HL-60 (cell line): ENCODE results near the gene ACTN4.

ENCODE experiments used
- GABPA ChIP-seq: IDR thresholded peaks from 2 replicates; pipeline ENCODE4 v1.6.1; 2012; ENCODE audit warnings: low read depth
- POLR2AphosphoS5 ChIP-seq: IDR thresholded peaks from 2 replicates; pipeline ENCODE4 v1.6.1; 2012; ENCODE audit warnings: low read depth
- TF ChIP-seq, protein P1 (sequence below): IDR thresholded peaks from one replicate; pipeline ENCODE4 v1.5.1; 2011; ENCODE audit warnings: low read length, control low read depth, inconsistent platforms; ENCODE audit not compliant: insufficient read depth
- TF ChIP-seq, protein P2 (sequence below): IDR thresholded peaks from 2 replicates; pipeline ENCODE4 v1.6.1; 2012; ENCODE audit warnings: low read depth; ENCODE audit not compliant: insufficient replicate concordance

DNA sequence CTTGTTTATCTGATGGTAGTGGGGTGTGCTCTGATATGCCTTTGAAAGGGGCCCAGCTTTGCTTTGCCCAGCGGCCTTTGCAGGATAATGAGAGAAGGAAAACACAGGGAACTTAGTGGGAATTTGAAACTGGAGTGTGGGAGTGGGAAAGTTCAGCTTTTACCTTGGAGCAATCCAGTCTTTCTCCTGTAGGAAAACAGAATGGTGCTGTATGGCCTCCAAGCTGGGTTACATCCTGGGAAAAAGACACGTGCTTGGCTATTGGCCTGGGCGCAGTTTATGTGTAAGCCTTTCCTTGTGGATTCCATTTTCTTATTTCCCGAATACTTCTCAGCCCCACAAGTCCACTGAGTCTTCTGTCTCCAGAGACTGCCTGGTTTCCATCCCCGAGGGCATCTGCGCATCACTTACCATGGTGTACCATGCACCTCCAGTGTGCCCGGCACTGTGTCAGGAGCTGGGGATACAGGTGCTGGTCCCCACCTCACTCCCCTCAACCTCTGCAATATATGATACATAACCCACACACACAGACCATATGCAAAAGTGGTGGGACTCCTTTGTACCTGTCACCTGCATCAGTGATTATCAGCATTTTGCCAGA, 31.5 kb downstream of the ACTN4 start:
- TF ChIP-seq, protein P1, sequence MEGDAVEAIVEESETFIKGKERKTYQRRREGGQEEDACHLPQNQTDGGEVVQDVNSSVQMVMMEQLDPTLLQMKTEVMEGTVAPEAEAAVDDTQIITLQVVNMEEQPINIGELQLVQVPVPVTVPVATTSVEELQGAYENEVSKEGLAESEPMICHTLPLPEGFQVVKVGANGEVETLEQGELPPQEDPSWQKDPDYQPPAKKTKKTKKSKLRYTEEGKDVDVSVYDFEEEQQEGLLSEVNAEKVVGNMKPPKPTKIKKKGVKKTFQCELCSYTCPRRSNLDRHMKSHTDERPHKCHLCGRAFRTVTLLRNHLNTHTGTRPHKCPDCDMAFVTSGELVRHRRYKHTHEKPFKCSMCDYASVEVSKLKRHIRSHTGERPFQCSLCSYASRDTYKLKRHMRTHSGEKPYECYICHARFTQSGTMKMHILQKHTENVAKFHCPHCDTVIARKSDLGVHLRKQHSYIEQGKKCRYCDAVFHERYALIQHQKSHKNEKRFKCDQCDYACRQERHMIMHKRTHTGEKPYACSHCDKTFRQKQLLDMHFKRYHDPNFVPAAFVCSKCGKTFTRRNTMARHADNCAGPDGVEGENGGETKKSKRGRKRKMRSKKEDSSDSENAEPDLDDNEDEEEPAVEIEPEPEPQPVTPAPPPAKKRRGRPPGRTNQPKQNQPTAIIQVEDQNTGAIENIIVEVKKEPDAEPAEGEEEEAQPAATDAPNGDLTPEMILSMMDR, result no peak
- TF ChIP-seq GABPA (no peak), POLR2AphosphoS5 (no peak)
- TF ChIP-seq, protein P2, sequence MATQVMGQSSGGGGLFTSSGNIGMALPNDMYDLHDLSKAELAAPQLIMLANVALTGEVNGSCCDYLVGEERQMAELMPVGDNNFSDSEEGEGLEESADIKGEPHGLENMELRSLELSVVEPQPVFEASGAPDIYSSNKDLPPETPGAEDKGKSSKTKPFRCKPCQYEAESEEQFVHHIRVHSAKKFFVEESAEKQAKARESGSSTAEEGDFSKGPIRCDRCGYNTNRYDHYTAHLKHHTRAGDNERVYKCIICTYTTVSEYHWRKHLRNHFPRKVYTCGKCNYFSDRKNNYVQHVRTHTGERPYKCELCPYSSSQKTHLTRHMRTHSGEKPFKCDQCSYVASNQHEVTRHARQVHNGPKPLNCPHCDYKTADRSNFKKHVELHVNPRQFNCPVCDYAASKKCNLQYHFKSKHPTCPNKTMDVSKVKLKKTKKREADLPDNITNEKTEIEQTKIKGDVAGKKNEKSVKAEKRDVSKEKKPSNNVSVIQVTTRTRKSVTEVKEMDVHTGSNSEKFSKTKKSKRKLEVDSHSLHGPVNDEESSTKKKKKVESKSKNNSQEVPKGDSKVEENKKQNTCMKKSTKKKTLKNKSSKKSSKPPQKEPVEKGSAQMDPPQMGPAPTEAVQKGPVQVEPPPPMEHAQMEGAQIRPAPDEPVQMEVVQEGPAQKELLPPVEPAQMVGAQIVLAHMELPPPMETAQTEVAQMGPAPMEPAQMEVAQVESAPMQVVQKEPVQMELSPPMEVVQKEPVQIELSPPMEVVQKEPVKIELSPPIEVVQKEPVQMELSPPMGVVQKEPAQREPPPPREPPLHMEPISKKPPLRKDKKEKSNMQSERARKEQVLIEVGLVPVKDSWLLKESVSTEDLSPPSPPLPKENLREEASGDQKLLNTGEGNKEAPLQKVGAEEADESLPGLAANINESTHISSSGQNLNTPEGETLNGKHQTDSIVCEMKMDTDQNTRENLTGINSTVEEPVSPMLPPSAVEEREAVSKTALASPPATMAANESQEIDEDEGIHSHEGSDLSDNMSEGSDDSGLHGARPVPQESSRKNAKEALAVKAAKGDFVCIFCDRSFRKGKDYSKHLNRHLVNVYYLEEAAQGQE, result no peak
